H1 (cell line): Measurements from ENCODE around the gene PRC1. TPM values are rescaled to one million over a fixed set of nuclear protein-coding genes. Genes with fewer than 3 reads are reported as not detected.

Experiments used
- CTCF ChIA-PET: fragments of 300-600 bp; sonication (Branson Sonifier 250); formaldehyde crosslinking; loops from one replicate; lab custom pipeline; 2021; ENCODE audit not compliant: partially characterized antibody; lab: Charles Lee
- POLR2A ChIA-PET: fragments of 300-600 bp; sonication (Branson Sonifier 250); formaldehyde crosslinking; loops from one replicate; lab custom pipeline; 2021; ENCODE audit warnings: inconsistent platforms; ENCODE audit not compliant: partially characterized antibody; lab: Charles Lee
- DNase-seq, 2 experiments: peaks; one replicate each; pipeline versions ENCODE4 v3.0.0 to v3.0.0-alpha.2; 2010 to 2022; ENCODE audit warnings: low spot score in 2 of 2, low read depth in 1 of 2, mixed read lengths in 1 of 2
- FAIRE-seq: peaks from 2 replicates; lab custom pipeline; 2011; peaks lifted over from hg19 to GRCh38; lab: Jason Lieb, UNC
- H2AFZ ChIP-seq: 2 replicates; pipeline ENCODE4 v1.8.1; 2012; ENCODE audit warnings: low read length, inconsistent platforms
- H2AK5ac ChIP-seq: 2 replicates; pipeline ENCODE4 v1.6.1; 2013; ENCODE audit warnings: low read depth, low read length
- H2BK120ac ChIP-seq: replicated peaks from 2 replicates; pipeline ENCODE3; 2013; ENCODE audit warnings: low read depth, low read length, inconsistent platforms
- H2BK12ac ChIP-seq: 2 replicates; pipeline ENCODE4 v1.6.1; 2013; ENCODE audit warnings: low read depth, low read length
- H2BK15ac ChIP-seq: 2 replicates; pipeline ENCODE4 v1.6.1; 2013; ENCODE audit warnings: low read length
- H2BK20ac ChIP-seq: 2 replicates; pipeline ENCODE4 v1.6.1; 2013; ENCODE audit warnings: low read length
- H2BK5ac ChIP-seq: 2 replicates; pipeline ENCODE4 v1.6.1; 2013; ENCODE audit warnings: low read depth, low read length
- H3K14ac ChIP-seq: 2 replicates; pipeline ENCODE4 v1.6.1; 2013; ENCODE audit warnings: inconsistent platforms; ENCODE audit not compliant: insufficient read length
- H3K18ac ChIP-seq: 2 replicates; pipeline ENCODE4 v1.6.1; 2013; ENCODE audit warnings: low read length; ENCODE audit errors: extremely low read depth
- H3K23ac ChIP-seq: 2 replicates; pipeline ENCODE4 v1.6.1; 2013; ENCODE audit warnings: inconsistent platforms; ENCODE audit not compliant: insufficient read length
- H3K23me2 ChIP-seq: 2 replicates; pipeline ENCODE4 v1.6.1; 2013; ENCODE audit warnings: low read depth, low read length
- H3K27ac ChIP-seq: 2 replicates; pipeline ENCODE4 v1.6.1; 2011; ENCODE audit warnings: low read depth, low read length, inconsistent platforms
- H3K27me3 ChIP-seq, 4 experiments: replicated peaks in 1 of 4; 1 replicate in 1 of 4; 2 replicates in 3 of 4; pipeline versions ENCODE4 v1.6.1 to v1.8.1; 2011 to 2013; ENCODE audit warnings: low read length in 3 of 4, mild to moderate bottlenecking in 3 of 4, inconsistent platforms in 2 of 4, mixed read lengths in 2 of 4, moderate library complexity in 1 of 4; ENCODE audit not compliant: control insufficient read depth in 3 of 4, insufficient read depth in 3 of 4; ENCODE audit errors: extremely low read depth in 1 of 4
- H3K36me3 ChIP-seq, 4 experiments: 2 replicates each; pipeline versions ENCODE4 v1.6.1 to v1.8.1; 2011 to 2013; ENCODE audit warnings: mild to moderate bottlenecking in 4 of 4, low read length in 3 of 4, moderate library complexity in 2 of 4, control low read depth in 1 of 4, inconsistent platforms in 1 of 4; ENCODE audit not compliant: insufficient read depth in 4 of 4, control insufficient read depth in 2 of 4
- H3K4ac ChIP-seq: replicated peaks from 2 replicates; pipeline ENCODE3; 2013; ENCODE audit warnings: low read length, low read depth, mixed read lengths, inconsistent platforms; ENCODE audit not compliant: insufficient read length
- H3K4me1 ChIP-seq, 4 experiments: replicated peaks in 1 of 4; 1 replicate in 1 of 4; 2 replicates in 3 of 4; pipeline versions ENCODE4 v1.6.1 to v1.8.1; 2011 to 2013; ENCODE audit warnings: low read length in 3 of 4, inconsistent platforms in 2 of 4, mixed read lengths in 1 of 4; ENCODE audit not compliant: insufficient read depth in 4 of 4, control insufficient read depth in 3 of 4
- H3K4me2 ChIP-seq, 2 experiments: 2 replicates each; pipeline versions ENCODE4 v1.6.1 to v1.8.1; 2011 to 2013; ENCODE audit warnings: low read depth in 2 of 2, low read length in 2 of 2, control low read depth in 1 of 2, inconsistent platforms in 1 of 2, mild to moderate bottlenecking in 1 of 2; ENCODE audit not compliant: insufficient read depth in 1 of 2
- H3K4me3 ChIP-seq, 4 experiments: fragments of 200-600, 300-600 bp in 1 of 4; sonication (generic), shearing (Covaris generic), sonication (Bioruptor Twin) in 1 of 4; 2 replicates each; pipeline versions ENCODE4 v1.5.1 to v1.8.1; 2011 to 2016; ENCODE audit warnings: low read length in 4 of 4, low read depth in 3 of 4, control low read depth in 2 of 4, inconsistent platforms in 2 of 4, mild to moderate bottlenecking in 2 of 4, mixed read lengths in 1 of 4, moderate library complexity in 1 of 4; ENCODE audit not compliant: insufficient read depth in 2 of 4; ENCODE audit errors: extremely low read depth in 1 of 4
- H3K56ac ChIP-seq: replicated peaks from 2 replicates; pipeline ENCODE3; 2013; ENCODE audit warnings: low read depth, mild to moderate bottlenecking, mixed read lengths, low read length, inconsistent platforms; ENCODE audit not compliant: insufficient read length
- H3K79me1 ChIP-seq: 2 replicates; pipeline ENCODE4 v1.6.1; 2013; ENCODE audit warnings: low read depth, low read length, control low read depth
- H3K79me2 ChIP-seq, 2 experiments: 2 replicates each; pipeline versions ENCODE4 v1.6.1 to v1.8.1; 2012 to 2013; ENCODE audit warnings: low read length in 2 of 2, mild to moderate bottlenecking in 2 of 2, inconsistent platforms in 1 of 2; ENCODE audit not compliant: insufficient read depth in 2 of 2, control insufficient read depth in 1 of 2
- H3K9ac ChIP-seq, 4 experiments: replicated peaks in 1 of 4; 1 replicate in 1 of 4; 2 replicates in 3 of 4; pipeline versions ENCODE4 v1.6.1 to v1.8.1; 2011 to 2013; ENCODE audit warnings: low read depth in 3 of 4, low read length in 3 of 4, control low read depth in 2 of 4, mild to moderate bottlenecking in 2 of 4, moderate library complexity in 2 of 4, inconsistent platforms in 1 of 4; ENCODE audit errors: extremely low read depth in 1 of 4
- H3K9me3 ChIP-seq, 2 experiments: 2 replicates each; pipeline versions ENCODE4 v1.6.1 to v1.8.1; 2012 to 2013; ENCODE audit warnings: mild to moderate bottlenecking in 2 of 2, moderate library complexity in 2 of 2, control low read depth in 1 of 2, inconsistent platforms in 1 of 2, low read depth in 1 of 2, low read length in 1 of 2, mixed read lengths in 1 of 2; ENCODE audit not compliant: insufficient read depth in 2 of 2
- H4K20me1 ChIP-seq, 2 experiments: replicated peaks in 1 of 2; 2 replicates each; pipeline versions ENCODE3 to v1.8.1; 2011 to 2013; ENCODE audit warnings: inconsistent platforms in 2 of 2, low read length in 2 of 2, mild to moderate bottlenecking in 1 of 2; ENCODE audit not compliant: insufficient read depth in 2 of 2, control insufficient read depth in 1 of 2
- H4K5ac ChIP-seq: 2 replicates; pipeline ENCODE4 v1.6.1; 2013; ENCODE audit warnings: low read length, low read depth, mixed read lengths, inconsistent platforms; ENCODE audit not compliant: insufficient read length
- H4K8ac ChIP-seq: 2 replicates; pipeline ENCODE4 v1.8.0; 2013; ENCODE audit warnings: mild to moderate bottlenecking, moderate library complexity, low read length, inconsistent platforms; ENCODE audit not compliant: insufficient read depth; ENCODE audit errors: extremely low read depth
- H4K91ac ChIP-seq: replicated peaks from 2 replicates; pipeline ENCODE3; 2013; ENCODE audit warnings: low read length, mixed read lengths, inconsistent platforms; ENCODE audit not compliant: insufficient read length
- ASH2L ChIP-seq: fragments of 200-600, 300-600 bp; sonication (generic); IDR thresholded peaks from one replicate; pipeline ENCODE4 v1.7.1; 2017; ENCODE audit warnings: low read length
- BACH1 ChIP-seq: IDR thresholded peaks from 2 replicates; pipeline ENCODE4 v1.6.1; 2012; ENCODE audit warnings: low read length, improper control_type of control experiment
- BRCA1 ChIP-seq: IDR thresholded peaks from 2 replicates; pipeline ENCODE4 v1.6.1; 2012; ENCODE audit warnings: low read depth, low read length, improper control_type of control experiment
- CREB1 ChIP-seq: IDR thresholded peaks from 2 replicates; pipeline ENCODE4 v1.6.1; 2012; ENCODE audit warnings: inconsistent platforms
- HDAC6 ChIP-seq: IDR thresholded peaks from one replicate; pipeline ENCODE4 v1.7.1; 2012; ENCODE audit warnings: low read depth, mild to moderate bottlenecking, inconsistent platforms, low read length, moderate library complexity
- POLR2A ChIP-seq, 2 experiments: IDR thresholded peaks; 1 replicate in 1 of 2; 2 replicates in 1 of 2; pipeline ENCODE4 v1.6.1; 2011; ENCODE audit warnings: low read depth in 2 of 2, low read length in 2 of 2, mild to moderate bottlenecking in 2 of 2; ENCODE audit errors: control extremely low read depth in 1 of 2
- RAD21 ChIP-seq, 2 experiments: IDR thresholded peaks in 1 of 2; conservative IDR thresholded peaks in 1 of 2; 2 replicates each; pipeline ENCODE4 v1.6.1; 2011; ENCODE audit warnings: low read depth in 2 of 2, low read length in 2 of 2, improper control_type of control experiment in 1 of 2, inconsistent platforms in 1 of 2, mild to moderate bottlenecking in 1 of 2, moderate library complexity in 1 of 2
- SAP30 ChIP-seq: fragments of 300-600 bp; sonication (generic); IDR thresholded peaks from 2 replicates; pipeline ENCODE4 v1.7.1; 2012; ENCODE audit warnings: low read length, moderate library complexity, mild to moderate bottlenecking, inconsistent platforms; ENCODE audit not compliant: insufficient read depth, insufficient replicate concordance
- TAF7 ChIP-seq: optimal IDR thresholded peaks from 2 replicates; pipeline ENCODE3; 2011; ENCODE audit warnings: low read depth, mild to moderate bottlenecking, inconsistent platforms, low read length, moderate library complexity, borderline replicate concordance
- ZNF274 ChIP-seq: IDR thresholded peaks from 2 replicates; pipeline ENCODE4 v1.7.0; 2012; ENCODE audit warnings: low read length, borderline replicate concordance; ENCODE audit errors: extremely low read depth
- WGBS, 2 experiments: shearing (Covaris generic) in 1 of 2; methylation state at CpG; one replicate each; pipeline versions ENCODE4 v1.1.6 to v1.1.7; 2013 to 2015; ENCODE audit warnings: low lambda C conversion rate in 2 of 2, mixed read lengths in 2 of 2, inconsistent platforms in 1 of 2, low coverage in 1 of 2, missing lambda C conversion rate in 1 of 2; ENCODE audit not compliant: insufficient replicate concordance in 2 of 2, insufficient coverage in 1 of 2, insufficient read length in 1 of 2; ENCODE audit errors: extremely low coverage in 1 of 2, missing lambda C conversion rate in 1 of 2; 5-methylcytosine and 5-hydroxymethylcytosine counted together
- polyA plus RNA-seq, 7 experiments: library from polyadenylated mRNA; depleted of rRNA in 3 of 7; stranded (reverse) in 5 of 7; unstranded in 2 of 7; fragments of >200 nt in 5 of 7; fragments of 200-250 nt in 2 of 7; gene quantifications; 1 replicate in 5 of 7; 2 replicates in 1 of 7; 4 replicates in 1 of 7; pipeline versions ENCODE4 v1.2.1 to v1.2.3, GENCODE V29; 2011 to 2013; ENCODE audit warnings: missing spikeins in 2 of 7, mixed read lengths in 2 of 7
- total RNA-seq: library from RNA; stranded (reverse); fragmentation: NEBNext Ultra II Directional; extraction: Animal tissue kit (Norgen Biotek cat#: 25700); gene quantifications from 2 replicates; pipeline ENCODE4 v1.2.1, GENCODE V29; 2021

Gene PRC1
- total and polyA plus RNA-seq, 2 of the 8 experiments (the other 6 are each of a cell fraction or from before 2014, with no cell fraction given) = 90.7 to 181 TPM

- Histone ChIP-seq H3K36me3 (peaks cover 0 to 4% (median 1%) of the 10 kb centered on the region in 4 experiments; a peak in 1 of 8 replicates), H2BK12ac (peak within 1 kb of the TSS; percentile 27; the same call in 1 of the 2 replicates), H3K79me1 (no peaks in the 10 kb centered on the region; the same call in 1 of the 2 replicates), H3K18ac (peak within 1 kb of the TSS; percentile 84; the same call in 1 of the 2 replicates), H3K27me3 (0 out of 7 replicates have a peak, but pooled peaks cover 0 to 4% (median 0%) of the 10 kb centered on the region in 4 experiments), H2BK120ac (no peak within 1 kb of the TSS), H3K27ac (peak within 1 kb of the TSS; percentile 39; the same call in 1 of the 2 replicates), H2AFZ (peak within 1 kb of the TSS; percentile 100), H2AK5ac (no peak within 1 kb of the TSS), H3K4ac (peak within 1 kb of the TSS; percentile 25), H2BK5ac (peak within 1 kb of the TSS; percentile 83; the same call in 1 of the 2 replicates), H3K9me3 (no peaks in the 10 kb centered on the region), H2BK20ac (no peak within 1 kb of the TSS), H3K4me1 (peaks cover 0 to 13% (median 7%) of the 10 kb centered on the region in 4 experiments; a peak in 6 of 7 replicates), H3K4me2 (peak within 1 kb of the TSS; percentile 47 to 93), H3K23me2 (peaks cover 11% of the 10 kb centered on the region; the same call in 1 of the 2 replicates), H3K4me3 (peak within 1 kb of the TSS; percentile 58 to 83 (median 76)), H2BK15ac (peak within 1 kb of the TSS; percentile 54; the same call in 1 of the 2 replicates), H3K14ac (no peak within 1 kb of the TSS), H3K79me2 (no peaks in the 10 kb centered on the region), H4K20me1 (peaks cover 0 to 1% of the 10 kb centered on the region in 2 experiments), H3K56ac (no peak within 1 kb of the TSS), H4K91ac (peak within 1 kb of the TSS; percentile 8), H3K23ac (no peak within 1 kb of the TSS), H4K5ac (peak within 1 kb of the TSS; percentile 62), H3K9ac (peak within 1 kb of the TSS; percentile 25 to 62 (median 58)), H4K8ac (peak within 1 kb of the TSS; percentile 86)
- FAIRE-seq = no peak
- POLR2A ChIA-PET = interaction anchor here (0.6 to 5.0 kb wide), 10 partner anchors 10 to 262 kb away, joined by 3 to 24 read pairs (median 3); partner anchors contain the start of genes BLM, MAN2A2 and RCCD1
- CTCF ChIA-PET = interaction anchor here (0.5 to 20.7 kb wide), 59 partner anchors 10 to 921 kb away, joined by 3 to 306 read pairs (median 4); partner anchors contain the start of genes BLM, FES, FURIN and MAN2A2
- peak in 1 of 2 experiments; percentile 99 for DNase-seq
- 3% methylated on average over 51 of the region's 52 CpGs; no CpG with 5 or more reads in 1 of the 2 experiments for WGBS, 2 experiments
- TF ChIP-seq ZNF274 = no peak
- peak; percentile 91 for TF ChIP-seq BACH1
- TF ChIP-seq POLR2A (IDR thresholded peaks at IDR 0.05; ENCODE audit: control extremely low read depth in 1 of 2, low read depth in 2 of 2, low read length in 2 of 2) = no peak; a peak in 1 of 3 replicates
- peak; percentile 59 for TF ChIP-seq CREB1
- TF ChIP-seq SAP30 = peak; percentile 74
- TF ChIP-seq RAD21 (IDR thresholded peaks at IDR 0.05 in 1 of 2, conservative IDR thresholded peaks at IDR 0.05 in 1 of 2; ENCODE audit: low read depth in 2 of 2, low read length in 2 of 2) = peak; percentile 39 to 65
- no peak for TF ChIP-seq BRCA1
- peak; percentile 55 for TF ChIP-seq ASH2L
- TF ChIP-seq TAF7 = peak; percentile 42
- no peak for TF ChIP-seq HDAC6
Observed at GRCh38 chr15:90931828-90932659, 62.3 kb downstream of the PRC1 start, which contains the start of gene HDDC3. Gene HDDC3, minus strand, starts transcription at chr15:90932549. Its CDS starts 9 bp downstream, at chr15:90932540.
